Parathyroid adenoma (tissue), 2 donors: ENCODE results near the gene ZNF397.

Experiments
- H2AFZ ChIP-seq: fragments of 300-600 bp; sonication (generic); one replicate; pipeline ENCODE4 v1.7.0; 2017; ENCODE audit warnings: antibody characterized with exemption, mild to moderate bottlenecking
- H3K27ac ChIP-seq: fragments of 300-600 bp; sonication (generic); one replicate; pipeline ENCODE4 v1.7.0; 2017
- H3K27me3 ChIP-seq: fragments of 300-600 bp; sonication (generic); one replicate; pipeline ENCODE4 v1.7.0; 2017; ENCODE audit warnings: low read length; ENCODE audit not compliant: control insufficient read depth, insufficient read depth
- H3K36me3 ChIP-seq: fragments of 300-600 bp; sonication (generic); one replicate; pipeline ENCODE4 v1.7.0; 2017; ENCODE audit warnings: low read length; ENCODE audit not compliant: control insufficient read depth, insufficient read depth
- H3K4me1 ChIP-seq: fragments of 300-600 bp; sonication (generic); one replicate; pipeline ENCODE4 v1.7.0; 2017; ENCODE audit warnings: control low read depth
- H3K4me2 ChIP-seq: fragments of 300-600 bp; sonication (generic); one replicate; pipeline ENCODE4 v1.7.0; 2017; ENCODE audit warnings: low read length
- H3K4me3 ChIP-seq: fragments of 300-600 bp; sonication (generic); one replicate; pipeline ENCODE4 v1.7.0; 2017; ENCODE audit warnings: low read depth, low read length
- H3K79me2 ChIP-seq: fragments of 300-600 bp; sonication (generic); one replicate; pipeline ENCODE4 v1.7.0; 2017; ENCODE audit warnings: control low read depth
- H3K9ac ChIP-seq: fragments of 300-600 bp; sonication (generic); one replicate; pipeline ENCODE4 v1.7.0; 2017; ENCODE audit warnings: mild to moderate bottlenecking
- H3K9me3 ChIP-seq: fragments of 300-600 bp; sonication (generic); one replicate; pipeline ENCODE4 v1.7.0; 2017; ENCODE audit warnings: low read length; ENCODE audit not compliant: control insufficient read depth
- CTCF ChIP-seq: fragments of 300-600 bp; sonication (generic); IDR thresholded peaks from one replicate; pipeline ENCODE4 v1.7.0; 2017; ENCODE audit warnings: antibody characterized with exemption, mild to moderate bottlenecking
- donor health status: primary hyperparathyroidism.

ZNF397 gene

GRCh38 chr18:35239314-35239713 lies 1.5 kb upstream of the ZNF397 start:
- no peak overlapping the region for H3K4me2 ChIP-seq
- no peaks in the 10 kb centered on the region for H3K9me3 ChIP-seq
- H3K27ac ChIP-seq = no peak overlapping the region

GRCh38 chr18:35241448-35241804 lies 592 bp downstream of the ZNF397 start:
- H3K4me2 ChIP-seq = peak overlapping the region; percentile 79
- H3K9ac ChIP-seq = no peak overlapping the region
- H3K9me3 ChIP-seq = no peaks in the 10 kb centered on the region
- peak overlapping the region; percentile 92 for H3K4me3 ChIP-seq
- peaks cover 3% of the 10 kb centered on the region for H3K79me2 ChIP-seq
- no peaks in the 10 kb centered on the region for H3K4me1 ChIP-seq
- no peak for TF ChIP-seq CTCF
- H2AFZ ChIP-seq = peak overlapping the region; percentile 96
- H3K27ac ChIP-seq = peak overlapping the region; percentile 97
- no peaks in the 10 kb centered on the region for H3K27me3 ChIP-seq
- peaks cover 2% of the 10 kb centered on the region for H3K36me3 ChIP-seq

More at GRCh38 chr18:35239314-35239713, 1.5 kb upstream of the ZNF397 start:
- Histone ChIP-seq H3K4me3 (no peak overlapping the region), H3K27me3 (no peaks in the 10 kb centered on the region), H2AFZ (peak overlapping the region; percentile 16), H3K9ac (no peak overlapping the region), H3K79me2 (peaks cover 2% of the 10 kb centered on the region), H3K4me1 (no peaks in the 10 kb centered on the region), H3K36me3 (peaks cover 2% of the 10 kb centered on the region)
- TF ChIP-seq CTCF = no peak

GRCh38 chr18:35242426-35242825 lies 1.6 kb downstream of the ZNF397 start:
- no peaks in the 10 kb centered on the region for H3K9me3 ChIP-seq
- H3K27ac ChIP-seq = no peak overlapping the region
- H3K9ac ChIP-seq = no peak overlapping the region
- H2AFZ ChIP-seq = no peak overlapping the region
- peaks cover 2% of the 10 kb centered on the region for H3K36me3 ChIP-seq
- H3K4me2 ChIP-seq = no peak overlapping the region
- H3K27me3 ChIP-seq = no peaks in the 10 kb centered on the region
- H3K4me1 ChIP-seq = no peaks in the 10 kb centered on the region
- H3K79me2 ChIP-seq = peaks cover 3% of the 10 kb centered on the region
- TF ChIP-seq CTCF = no peak
- no peak overlapping the region for H3K4me3 ChIP-seq

- H3K27ac ChIP-seq = no peak overlapping the region
- peaks cover 3% of the 10 kb centered on the region for H3K79me2 ChIP-seq
- no peak overlapping the region for H3K4me2 ChIP-seq
- H2AFZ ChIP-seq = no peak overlapping the region
- H3K4me3 ChIP-seq = no peak overlapping the region
- H3K36me3 ChIP-seq = peaks cover 2% of the 10 kb centered on the region
- H3K4me1 ChIP-seq = no peaks in the 10 kb centered on the region
- H3K9ac ChIP-seq = no peak overlapping the region
- no peaks in the 10 kb centered on the region for H3K27me3 ChIP-seq
- no peaks in the 10 kb centered on the region for H3K9me3 ChIP-seq
- TF ChIP-seq CTCF = no peak
Observed at GRCh38 chr18:35244671-35245070, 3.8 kb downstream of the ZNF397 start.

- Histone ChIP-seq H3K27ac (no peak overlapping the region), H3K4me2 (no peak overlapping the region), H2AFZ (no peak overlapping the region), H3K4me3 (no peak overlapping the region), H3K27me3 (no peaks in the 10 kb centered on the region), H3K9ac (no peak overlapping the region), H3K4me1 (no peaks in the 10 kb centered on the region), H3K9me3 (no peaks in the 10 kb centered on the region), H3K36me3 (peaks cover 2% of the 10 kb centered on the region), H3K79me2 (peaks cover 3% of the 10 kb centered on the region)
- TF ChIP-seq CTCF = no peak
Observed at GRCh38 chr18:35245719-35246317, 5.0 kb downstream of the ZNF397 start.
